Right lobe of liver (tissue), 4 donors: ENCODE data around the gene CPED1.

Experiments
- CTCF ChIP-seq, 4 donors: fragments of 200-600 bp in 3 of 4; fragments of 450-650 bp in 1 of 4; IDR thresholded peaks; one replicate each; pipeline versions ENCODE4 v1.5.1 to v1.8.0; 2016 to 2022; ENCODE audit warnings: antibody characterized with exemption in 4 of 4, mild to moderate bottlenecking in 2 of 4
- POLR2A ChIP-seq: fragments of 450-650 bp; IDR thresholded peaks from one replicate; pipeline ENCODE4 v1.6.1; 2017; ENCODE audit warnings: antibody characterized with exemption, mild to moderate bottlenecking
- donor health status: DM: no; HTN: no; CAD: no.
- donor health status: DM: no; HTN: no; CAD: no.
- donor health status: DM: no; HTN: yes; CAD: no.

DNA sequence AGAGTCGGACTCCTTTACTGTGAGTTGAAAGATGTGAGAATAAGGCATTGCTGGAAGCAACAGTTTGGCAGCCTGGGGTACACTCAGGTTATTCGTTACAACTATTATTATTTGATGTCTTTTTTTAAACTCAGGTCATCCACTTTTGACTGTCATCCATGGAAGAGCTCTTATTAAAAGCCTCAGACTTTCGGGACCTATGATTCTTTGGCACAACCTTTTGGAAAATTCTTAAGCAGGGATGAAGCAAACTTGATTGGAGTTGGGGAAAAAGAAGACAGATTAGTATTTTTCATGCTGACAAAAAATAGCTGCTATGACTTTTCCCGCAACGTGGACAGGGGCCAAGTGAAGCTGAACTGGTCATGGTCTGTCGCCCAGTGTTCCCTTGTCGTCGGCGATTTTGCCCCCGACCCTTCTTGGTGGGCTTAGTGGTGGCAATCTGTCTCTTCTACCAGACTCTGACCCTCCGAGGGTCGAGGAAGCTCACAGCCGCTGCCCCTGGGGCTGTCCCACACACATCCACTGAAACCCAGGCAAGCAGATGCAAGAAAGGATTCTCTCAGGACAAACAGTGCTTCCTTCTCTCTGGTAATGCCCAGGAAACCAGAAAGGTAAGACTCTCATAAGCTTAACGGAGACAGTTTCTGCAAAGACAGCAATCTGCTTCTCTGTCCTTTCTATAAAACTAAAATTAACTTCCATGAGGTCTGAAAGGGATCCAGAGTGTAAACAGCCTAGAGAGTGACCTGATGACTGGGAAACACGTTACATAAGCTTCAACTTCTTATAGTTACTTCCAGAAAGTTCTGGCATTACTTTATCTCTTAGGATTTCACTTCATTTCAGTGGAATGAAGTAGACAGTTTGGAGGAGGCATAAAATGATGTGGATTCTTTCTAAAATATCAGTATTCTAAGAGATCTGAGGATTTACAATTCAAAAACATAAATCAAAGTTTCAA lies 1.0 kb downstream of the CPED1 start:
- TF ChIP-seq POLR2A (peak; percentile 35), CTCF (IDR thresholded peaks at IDR 0.05) (no peak)
